GF-D8 (cell line): Measurements from ENCODE around the gene BMERB1.
"Not testable (repeated sequence)": the region's sequence is repeated elsewhere in the genome, so short reads cannot be mapped to it uniquely, and the experiment has no call there.

ENCODE experiments used
- DNase-seq: peaks from one replicate; lab custom pipeline; 2025; lab: John Stamatoyannopoulos, UW

Gene BMERB1

GRCh38 chr16:15523939-15524338 is 89.6 kb downstream of the BMERB1 start:
- DNase-seq, result no peak

GRCh38 chr16:15524966-15525365 is 90.6 kb downstream of the BMERB1 start:
- no peak for DNase-seq

- no peak for DNase-seq
These were observed 91.7 kb downstream of the BMERB1 start for GRCh38 chr16:15526097-15526496.

- DNase-seq, result no peak
These were observed 92.3 kb downstream of the BMERB1 start for GRCh38 chr16:15526731-15527130.

GRCh38 chr16:15529673-15530072 is 95.3 kb downstream of the BMERB1 start:
- DNase-seq, result no peak

- no peak for DNase-seq
These were observed 95.7 kb downstream of the BMERB1 start for GRCh38 chr16:15530085-15530484.

GRCh38 chr16:15532825-15533224 is 98.4 kb downstream of the BMERB1 start:
- no peak for DNase-seq

GRCh38 chr16:15533386-15533785 is 99.0 kb downstream of the BMERB1 start:
- DNase-seq, result no peak

- no peak for DNase-seq
These were observed 101.4 kb downstream of the BMERB1 start for GRCh38 chr16:15535772-15536171.

- no peak for DNase-seq
These were observed 102.5 kb downstream of the BMERB1 start for GRCh38 chr16:15536843-15537242.

GRCh38 chr16:15538507-15538906 is 104.1 kb downstream of the BMERB1 start:
- no peak for DNase-seq

GRCh38 chr16:15539197-15539596 is 104.8 kb downstream of the BMERB1 start:
- no peak for DNase-seq

GRCh38 chr16:15542261-15542660 is 107.9 kb downstream of the BMERB1 start:
- DNase-seq, result no peak

- DNase-seq, result no peak
These were observed 108.5 kb downstream of the BMERB1 start for GRCh38 chr16:15542734-15543347.

- no peak for DNase-seq
These were observed 110.0 kb downstream of the BMERB1 start for GRCh38 chr16:15544405-15544804.

- no peak for DNase-seq
These were observed 111.2 kb downstream of the BMERB1 start for GRCh38 chr16:15545544-15545943.

- DNase-seq, result not testable (repeated sequence)
These were observed 112.8 kb downstream of the BMERB1 start for GRCh38 chr16:15547072-15547767.

GRCh38 chr16:15547768-15548096 is 113.3 kb downstream of the BMERB1 start:
- DNase-seq, result no peak

GRCh38 chr16:15548482-15548891 is 114.1 kb downstream of the BMERB1 start:
- no peak for DNase-seq

GRCh38 chr16:15552507-15552906 is 118.1 kb downstream of the BMERB1 start:
- DNase-seq, result no peak

GRCh38 chr16:15553313-15554088 is 119.1 kb downstream of the BMERB1 start:
- no peak for DNase-seq

- DNase-seq, result no peak
These were observed 121.7 kb downstream of the BMERB1 start for GRCh38 chr16:15556130-15556529.

GRCh38 chr16:15557258-15557657 is 122.9 kb downstream of the BMERB1 start:
- no peak for DNase-seq
